HepG2 (cell line): Measurements from ENCODE around the gene PATL1. TPM values are rescaled to one million over a fixed set of nuclear protein-coding genes. Genes with fewer than 3 reads are reported as not detected.

Experiments used
- BCL6 ChIP-seq: IDR thresholded peaks from 2 replicates; pipeline ENCODE4 v1.6.1; 2016; ENCODE audit warnings: missing genetic modification reagents, missing compliant biosample characterization
- CBX5 ChIP-seq: sonication (generic); formaldehyde crosslinking; IDR thresholded peaks from 2 replicates; pipeline ENCODE4 v1.4.0; 2020; ENCODE audit warnings: missing genetic modification reagents, borderline replicate concordance
- DBP ChIP-seq: sonication (generic); formaldehyde crosslinking; IDR thresholded peaks from 2 replicates; pipeline ENCODE4 v1.4.0; 2020; ENCODE audit warnings: missing genetic modification reagents; ENCODE audit errors: not compliant biosample characterization
- ELF1 ChIP-seq: sonication (generic); formaldehyde crosslinking; IDR thresholded peaks from 2 replicates; pipeline ENCODE4 v1.4.0; 2020; ENCODE audit warnings: missing genetic modification reagents
- HNRNPUL1 ChIP-seq: fragments of 200-400 bp; formaldehyde crosslinking; IDR thresholded peaks from 2 replicates; pipeline ENCODE4 v1.6.1; 2017; ENCODE audit warnings: low read depth, mild to moderate bottlenecking, low read length, moderate library complexity
- PAWR ChIP-seq: sonication (generic); formaldehyde crosslinking; IDR thresholded peaks from 2 replicates; pipeline ENCODE4 v1.4.0; 2020; ENCODE audit warnings: missing genetic modification reagents, mild to moderate bottlenecking, borderline replicate concordance
- TEAD3 ChIP-seq: optimal IDR thresholded peaks from 2 replicates; pipeline ENCODE3; 2016; ENCODE audit warnings: borderline replicate concordance
- TRAFD1 ChIP-seq: sonication (generic); formaldehyde crosslinking; IDR thresholded peaks from 2 replicates; pipeline ENCODE4 v1.5.1; 2020; ENCODE audit warnings: missing genetic modification reagents, mild to moderate bottlenecking, borderline replicate concordance
- polyA plus RNA-seq, 8 experiments: library from polyadenylated mRNA; depleted of rRNA in 3 of 8; stranded (reverse) in 7 of 8; unstranded in 1 of 8; fragments of >200 nt; fragmentation: Illumina TruSeq in 4 of 8; extraction: Trizol in 4 of 8; gene quantifications; 2 replicates each; pipeline versions ENCODE4 v1.2.1 to v1.2.3, GENCODE V29; 2011 to 2016; ENCODE audit warnings: low read depth in 4 of 8, missing spikeins in 1 of 8, mixed read lengths in 1 of 8; ENCODE audit not compliant: insufficient read depth in 1 of 8
- total RNA-seq, 5 experiments: library from RNA; depleted of rRNA; stranded (reverse); fragments of >200 nt; fragmentation: Illumina TruSeq; extraction: Trizol; gene quantifications; 2 replicates each; pipeline ENCODE4 v1.2.3, GENCODE V29; 2016; ENCODE audit warnings: low read depth in 1 of 5
- TF ChIP-seq, protein P1 (sequence below): sonication (generic); formaldehyde crosslinking; IDR thresholded peaks from 2 replicates; pipeline ENCODE4 v1.9.0; 2021; ENCODE audit warnings: mild to moderate bottlenecking, missing genetic modification reagents
- TF ChIP-seq, protein P2 (sequence below): sonication (generic); formaldehyde crosslinking; IDR thresholded peaks from 2 replicates; pipeline ENCODE4 v1.5.1; 2020; ENCODE audit warnings: missing genetic modification reagents, mild to moderate bottlenecking, borderline replicate concordance
- TF ChIP-seq, protein P3 (sequence below): sonication (generic); formaldehyde crosslinking; IDR thresholded peaks from 2 replicates; pipeline ENCODE4 v1.5.0; 2020; ENCODE audit warnings: mild to moderate bottlenecking, missing genetic modification reagents
- TF ChIP-seq, protein P4 (sequence below): sonication (generic); formaldehyde crosslinking; IDR thresholded peaks from 2 replicates; pipeline ENCODE4 v1.9.0; 2021; ENCODE audit warnings: missing genetic modification reagents, borderline replicate concordance

Gene PATL1
- total and polyA plus RNA-seq, 2 of the 13 experiments (the other 11 are each of a cell fraction or from before 2014, with no cell fraction given) = 12.9 to 26.8 TPM

DNA sequence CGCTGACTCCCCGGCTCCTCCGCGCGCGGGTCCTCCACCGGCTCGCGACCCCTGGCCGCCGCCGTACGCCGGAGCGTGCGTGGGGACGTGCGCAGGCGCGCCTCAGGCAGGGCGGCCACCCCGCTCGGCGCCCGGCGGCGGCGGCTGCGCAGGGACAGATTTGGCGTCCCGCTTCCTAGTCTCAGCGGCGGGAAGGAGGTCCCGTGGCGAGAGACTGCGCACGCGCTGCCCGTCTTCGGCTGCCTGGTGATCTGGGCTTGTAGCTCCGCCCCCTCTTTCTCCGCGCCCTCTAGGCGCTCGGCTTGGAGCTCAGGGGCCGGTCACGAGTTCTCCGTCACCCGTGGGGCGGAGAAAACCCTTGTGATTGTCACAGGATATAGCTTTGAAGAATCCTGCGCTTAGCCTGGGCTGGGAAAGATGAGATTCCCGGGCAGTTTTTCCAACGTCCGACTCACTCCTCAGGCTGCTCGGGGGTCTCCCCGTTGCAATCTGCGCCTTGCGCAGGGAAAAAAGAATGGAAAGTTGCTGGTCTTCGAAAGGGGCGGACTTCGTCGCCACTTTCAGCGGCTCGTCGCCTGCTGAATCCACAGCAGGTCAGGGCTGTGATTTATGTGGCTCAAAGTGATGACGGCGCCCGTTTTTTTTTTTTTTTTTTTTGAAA lies at the start of gene PATL1 (continued):
- no peak for TF ChIP-seq TRAFD1 (CRISPR knock-in tag)
- no peak for TF ChIP-seq PAWR (CRISPR knock-in tag)
- TF ChIP-seq BCL6 (CRISPR knock-in tag) = 0 out of 2 replicates have a peak, but pooled peaks have one; percentile 18
- TF ChIP-seq TEAD3 (CRISPR knock-in tag) = peak; percentile 25
- TF ChIP-seq, protein P1, sequence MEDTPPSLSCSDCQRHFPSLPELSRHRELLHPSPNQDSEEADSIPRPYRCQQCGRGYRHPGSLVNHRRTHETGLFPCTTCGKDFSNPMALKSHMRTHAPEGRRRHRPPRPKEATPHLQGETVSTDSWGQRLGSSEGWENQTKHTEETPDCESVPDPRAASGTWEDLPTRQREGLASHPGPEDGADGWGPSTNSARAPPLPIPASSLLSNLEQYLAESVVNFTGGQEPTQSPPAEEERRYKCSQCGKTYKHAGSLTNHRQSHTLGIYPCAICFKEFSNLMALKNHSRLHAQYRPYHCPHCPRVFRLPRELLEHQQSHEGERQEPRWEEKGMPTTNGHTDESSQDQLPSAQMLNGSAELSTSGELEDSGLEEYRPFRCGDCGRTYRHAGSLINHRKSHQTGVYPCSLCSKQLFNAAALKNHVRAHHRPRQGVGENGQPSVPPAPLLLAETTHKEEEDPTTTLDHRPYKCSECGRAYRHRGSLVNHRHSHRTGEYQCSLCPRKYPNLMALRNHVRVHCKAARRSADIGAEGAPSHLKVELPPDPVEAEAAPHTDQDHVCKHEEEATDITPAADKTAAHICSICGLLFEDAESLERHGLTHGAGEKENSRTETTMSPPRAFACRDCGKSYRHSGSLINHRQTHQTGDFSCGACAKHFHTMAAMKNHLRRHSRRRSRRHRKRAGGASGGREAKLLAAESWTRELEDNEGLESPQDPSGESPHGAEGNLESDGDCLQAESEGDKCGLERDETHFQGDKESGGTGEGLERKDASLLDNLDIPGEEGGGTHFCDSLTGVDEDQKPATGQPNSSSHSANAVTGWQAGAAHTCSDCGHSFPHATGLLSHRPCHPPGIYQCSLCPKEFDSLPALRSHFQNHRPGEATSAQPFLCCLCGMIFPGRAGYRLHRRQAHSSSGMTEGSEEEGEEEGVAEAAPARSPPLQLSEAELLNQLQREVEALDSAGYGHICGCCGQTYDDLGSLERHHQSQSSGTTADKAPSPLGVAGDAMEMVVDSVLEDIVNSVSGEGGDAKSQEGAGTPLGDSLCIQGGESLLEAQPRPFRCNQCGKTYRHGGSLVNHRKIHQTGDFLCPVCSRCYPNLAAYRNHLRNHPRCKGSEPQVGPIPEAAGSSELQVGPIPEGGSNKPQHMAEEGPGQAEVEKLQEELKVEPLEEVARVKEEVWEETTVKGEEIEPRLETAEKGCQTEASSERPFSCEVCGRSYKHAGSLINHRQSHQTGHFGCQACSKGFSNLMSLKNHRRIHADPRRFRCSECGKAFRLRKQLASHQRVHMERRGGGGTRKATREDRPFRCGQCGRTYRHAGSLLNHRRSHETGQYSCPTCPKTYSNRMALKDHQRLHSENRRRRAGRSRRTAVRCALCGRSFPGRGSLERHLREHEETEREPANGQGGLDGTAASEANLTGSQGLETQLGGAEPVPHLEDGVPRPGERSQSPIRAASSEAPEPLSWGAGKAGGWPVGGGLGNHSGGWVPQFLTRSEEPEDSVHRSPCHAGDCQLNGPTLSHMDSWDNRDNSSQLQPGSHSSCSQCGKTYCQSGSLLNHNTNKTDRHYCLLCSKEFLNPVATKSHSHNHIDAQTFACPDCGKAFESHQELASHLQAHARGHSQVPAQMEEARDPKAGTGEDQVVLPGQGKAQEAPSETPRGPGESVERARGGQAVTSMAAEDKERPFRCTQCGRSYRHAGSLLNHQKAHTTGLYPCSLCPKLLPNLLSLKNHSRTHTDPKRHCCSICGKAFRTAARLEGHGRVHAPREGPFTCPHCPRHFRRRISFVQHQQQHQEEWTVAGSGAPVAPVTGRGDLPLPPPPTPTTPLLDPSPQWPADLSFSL (CRISPR knock-in tag) = 0 out of 2 replicates have a peak, but pooled peaks have one; percentile 34
- TF ChIP-seq, protein P2, sequence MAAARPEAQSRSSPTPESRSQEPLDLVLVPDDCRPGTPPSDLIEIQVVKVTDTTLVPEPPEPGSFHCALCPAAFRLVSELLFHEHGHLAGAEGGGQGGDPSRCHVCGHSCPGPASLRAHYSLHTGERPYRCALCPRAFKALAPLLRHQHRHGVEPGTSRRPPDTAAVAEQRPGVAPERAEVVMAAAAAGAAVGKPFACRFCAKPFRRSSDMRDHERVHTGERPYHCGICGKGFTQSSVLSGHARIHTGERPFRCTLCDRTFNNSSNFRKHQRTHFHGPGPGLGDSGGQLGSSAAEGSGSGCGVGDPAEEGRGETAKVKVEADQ (CRISPR knock-in tag) = no peak; the same call in 1 of the 2 replicates
- TF ChIP-seq, protein P3, sequence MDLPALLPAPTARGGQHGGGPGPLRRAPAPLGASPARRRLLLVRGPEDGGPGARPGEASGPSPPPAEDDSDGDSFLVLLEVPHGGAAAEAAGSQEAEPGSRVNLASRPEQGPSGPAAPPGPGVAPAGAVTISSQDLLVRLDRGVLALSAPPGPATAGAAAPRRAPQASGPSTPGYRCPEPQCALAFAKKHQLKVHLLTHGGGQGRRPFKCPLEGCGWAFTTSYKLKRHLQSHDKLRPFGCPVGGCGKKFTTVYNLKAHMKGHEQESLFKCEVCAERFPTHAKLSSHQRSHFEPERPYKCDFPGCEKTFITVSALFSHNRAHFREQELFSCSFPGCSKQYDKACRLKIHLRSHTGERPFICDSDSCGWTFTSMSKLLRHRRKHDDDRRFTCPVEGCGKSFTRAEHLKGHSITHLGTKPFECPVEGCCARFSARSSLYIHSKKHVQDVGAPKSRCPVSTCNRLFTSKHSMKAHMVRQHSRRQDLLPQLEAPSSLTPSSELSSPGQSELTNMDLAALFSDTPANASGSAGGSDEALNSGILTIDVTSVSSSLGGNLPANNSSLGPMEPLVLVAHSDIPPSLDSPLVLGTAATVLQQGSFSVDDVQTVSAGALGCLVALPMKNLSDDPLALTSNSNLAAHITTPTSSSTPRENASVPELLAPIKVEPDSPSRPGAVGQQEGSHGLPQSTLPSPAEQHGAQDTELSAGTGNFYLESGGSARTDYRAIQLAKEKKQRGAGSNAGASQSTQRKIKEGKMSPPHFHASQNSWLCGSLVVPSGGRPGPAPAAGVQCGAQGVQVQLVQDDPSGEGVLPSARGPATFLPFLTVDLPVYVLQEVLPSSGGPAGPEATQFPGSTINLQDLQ (CRISPR knock-in tag) = no peak
- TF ChIP-seq, protein P4, sequence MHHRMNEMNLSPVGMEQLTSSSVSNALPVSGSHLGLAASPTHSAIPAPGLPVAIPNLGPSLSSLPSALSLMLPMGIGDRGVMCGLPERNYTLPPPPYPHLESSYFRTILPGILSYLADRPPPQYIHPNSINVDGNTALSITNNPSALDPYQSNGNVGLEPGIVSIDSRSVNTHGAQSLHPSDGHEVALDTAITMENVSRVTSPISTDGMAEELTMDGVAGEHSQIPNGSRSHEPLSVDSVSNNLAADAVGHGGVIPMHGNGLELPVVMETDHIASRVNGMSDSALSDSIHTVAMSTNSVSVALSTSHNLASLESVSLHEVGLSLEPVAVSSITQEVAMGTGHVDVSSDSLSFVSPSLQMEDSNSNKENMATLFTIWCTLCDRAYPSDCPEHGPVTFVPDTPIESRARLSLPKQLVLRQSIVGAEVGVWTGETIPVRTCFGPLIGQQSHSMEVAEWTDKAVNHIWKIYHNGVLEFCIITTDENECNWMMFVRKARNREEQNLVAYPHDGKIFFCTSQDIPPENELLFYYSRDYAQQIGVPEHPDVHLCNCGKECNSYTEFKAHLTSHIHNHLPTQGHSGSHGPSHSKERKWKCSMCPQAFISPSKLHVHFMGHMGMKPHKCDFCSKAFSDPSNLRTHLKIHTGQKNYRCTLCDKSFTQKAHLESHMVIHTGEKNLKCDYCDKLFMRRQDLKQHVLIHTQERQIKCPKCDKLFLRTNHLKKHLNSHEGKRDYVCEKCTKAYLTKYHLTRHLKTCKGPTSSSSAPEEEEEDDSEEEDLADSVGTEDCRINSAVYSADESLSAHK (CRISPR knock-in tag) = no peak
- TF ChIP-seq ELF1 (CRISPR knock-in tag) = peak; percentile 60
- peak; percentile 35 for TF ChIP-seq DBP (CRISPR knock-in tag)
- no peak for TF ChIP-seq CBX5 (CRISPR knock-in tag)
- TF ChIP-seq HNRNPUL1 = no peak
